GM21381 (cell line): ENCODE data around the gene VPS4A.
A peak's percentile ranks its signal among the peaks of the same experiment; 100 is the strongest.
"Not testable (repeated sequence)": the region's sequence is repeated elsewhere in the genome, so short reads cannot be mapped to it uniquely, and the experiment has no call there.

Source experiments
- ATAC-seq: cut with Tn5 transposase; IDR thresholded peaks from one replicate; pipeline ENCODE4 v1.9.1; 2021; ENCODE audit warnings: mild to moderate bottlenecking, moderate library complexity; ENCODE audit not compliant: unreplicated experiment

The VPS4A gene

GRCh38 chr16:69310653-69311532 is at the start of gene VPS4A:
Gene VPS4A (plus strand): TSS chr16:69311350. CDS start chr16:69311512, 162 bp downstream.
- peak; percentile 96 for ATAC-seq

- no peak for ATAC-seq
Measured at GRCh38 chr16:69266334-69267063, 44.7 kb upstream of the VPS4A start.

GRCh38 chr16:69267633-69268032 is 43.5 kb upstream of the VPS4A start:
- ATAC-seq: no peak

DNA sequence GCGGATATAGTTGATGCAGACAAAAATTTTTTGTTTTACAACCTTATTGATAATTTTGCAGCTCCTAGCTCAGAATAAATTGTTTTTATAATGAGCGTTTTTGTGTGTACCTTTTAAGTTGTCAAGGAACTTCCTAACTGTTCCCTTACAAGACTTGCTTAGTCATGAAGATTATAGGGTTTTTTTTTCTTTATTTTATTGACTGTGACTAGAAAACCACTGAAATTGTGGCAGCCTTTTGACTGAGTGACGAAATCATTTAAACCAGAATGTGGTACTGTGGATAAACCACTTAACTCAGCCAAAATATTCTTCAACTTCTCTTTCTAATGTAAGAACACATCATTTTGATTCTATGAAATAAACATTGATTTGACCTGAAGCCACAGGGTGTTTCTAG is 40.8 kb upstream of the VPS4A start:
- ATAC-seq: no peak

DNA sequence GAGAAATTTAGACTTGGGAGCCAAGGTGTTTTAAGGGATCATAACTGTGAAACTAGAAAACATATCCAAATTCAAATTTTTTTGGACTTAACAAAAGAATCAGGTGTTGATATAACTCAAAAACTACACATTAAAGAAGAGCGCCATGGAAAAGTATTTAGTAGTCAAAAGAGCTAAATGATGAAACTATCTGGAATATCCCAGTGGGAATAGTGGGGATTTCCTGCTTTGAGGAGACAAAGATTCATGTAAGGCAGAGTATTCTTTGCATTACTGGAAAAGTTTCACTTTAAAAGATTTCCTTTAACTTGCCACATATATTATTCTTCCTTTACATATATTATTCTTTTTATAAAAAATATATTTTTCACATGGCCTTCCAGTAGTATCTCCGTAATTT is 40.3 kb upstream of the VPS4A start:
- ATAC-seq: no peak

- no peak for ATAC-seq
Measured at GRCh38 chr16:69273009-69273408, 38.1 kb upstream of the VPS4A start.

DNA sequence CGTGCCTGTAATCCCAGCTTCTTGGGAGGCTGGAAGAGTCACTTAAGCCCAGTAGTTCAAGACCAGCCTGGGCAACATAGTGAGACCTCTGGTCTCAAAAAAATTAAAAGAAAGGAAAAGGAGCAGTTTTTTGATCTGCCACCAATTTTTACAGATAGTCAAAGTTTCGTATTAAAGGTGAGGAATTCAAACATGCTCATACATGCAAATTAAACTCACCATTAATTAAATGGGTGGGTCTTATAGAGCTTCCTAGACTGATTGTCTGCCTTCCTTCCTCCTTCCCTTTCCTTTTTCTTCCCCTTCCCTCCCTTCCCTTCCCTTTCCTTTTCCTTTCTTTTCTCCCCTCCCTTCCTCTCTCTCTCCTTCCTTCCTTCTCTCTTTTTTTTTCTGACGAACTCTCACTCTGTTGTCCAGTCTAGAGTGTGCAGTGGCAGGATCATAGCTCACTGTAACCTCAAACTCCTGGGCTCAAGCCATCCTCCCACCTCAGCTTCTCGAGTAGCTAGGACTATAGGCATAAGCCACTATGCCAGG is 36.4 kb upstream of the VPS4A start:
- no peak for ATAC-seq

DNA sequence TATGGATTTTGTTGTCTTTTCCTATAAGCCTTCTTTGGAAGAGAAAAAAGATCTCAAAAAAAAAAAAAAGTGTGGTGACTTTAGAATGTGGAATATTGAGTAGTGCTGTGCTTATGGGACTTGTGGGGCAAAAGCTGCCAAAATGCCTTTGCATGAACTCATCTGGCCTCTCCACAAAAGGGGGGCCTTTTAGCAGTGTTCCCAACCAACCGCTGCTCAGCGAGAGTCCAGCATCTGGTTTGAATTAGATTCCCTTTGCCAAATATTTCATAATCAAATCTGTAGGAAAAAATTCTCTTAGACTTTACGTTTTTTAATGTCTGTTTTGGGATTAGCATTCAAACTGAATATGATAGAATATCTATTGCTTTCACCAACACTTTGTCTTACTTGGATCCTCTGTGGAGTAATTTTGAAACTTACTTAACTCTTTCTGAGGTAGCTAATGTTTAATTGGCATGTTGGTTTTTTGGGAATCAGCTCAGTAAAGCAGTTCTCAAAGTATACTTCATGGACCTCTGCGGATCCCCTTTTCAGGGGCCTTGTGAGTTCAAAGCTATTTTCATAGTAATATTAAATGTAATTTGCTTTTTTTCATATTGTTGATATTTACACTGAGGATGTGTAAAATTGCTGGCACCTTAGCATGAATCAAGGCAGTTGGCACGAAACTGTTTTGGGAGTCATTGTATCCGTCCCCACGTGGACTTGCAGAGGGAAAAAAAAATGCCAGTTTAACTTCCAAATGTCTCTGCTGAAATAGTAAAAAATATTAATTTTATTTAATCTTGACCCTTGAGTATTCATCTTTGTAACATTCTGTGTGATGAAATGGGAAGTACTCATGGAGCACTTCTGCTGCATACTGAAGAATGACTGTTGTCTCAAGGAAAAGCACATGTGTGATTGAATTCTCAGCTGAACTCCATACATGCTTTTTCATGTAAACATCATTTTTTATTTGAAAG is 34.7 kb upstream of the VPS4A start:
- no peak for ATAC-seq

DNA sequence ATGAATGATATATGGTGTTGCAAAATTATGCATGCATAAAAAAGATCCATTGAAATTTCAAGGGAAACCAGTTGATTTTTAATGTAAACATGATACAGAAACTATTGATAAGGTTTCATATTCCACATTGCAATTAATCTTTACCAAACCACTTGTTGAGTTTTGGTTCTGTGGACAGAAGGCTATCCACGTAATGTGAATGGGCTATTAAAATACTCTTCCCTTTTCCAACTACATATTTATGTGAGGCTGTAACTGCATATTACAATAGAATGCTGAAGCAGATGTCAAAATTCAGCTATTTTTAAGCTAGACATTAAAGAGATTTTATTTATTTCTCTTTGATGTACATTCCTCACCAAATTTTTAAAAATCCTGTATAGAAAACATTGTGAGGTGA is 33.7 kb upstream of the VPS4A start:
- ATAC-seq: no peak

GRCh38 chr16:69283851-69284250 is 27.3 kb upstream of the VPS4A start:
- ATAC-seq: no peak

DNA sequence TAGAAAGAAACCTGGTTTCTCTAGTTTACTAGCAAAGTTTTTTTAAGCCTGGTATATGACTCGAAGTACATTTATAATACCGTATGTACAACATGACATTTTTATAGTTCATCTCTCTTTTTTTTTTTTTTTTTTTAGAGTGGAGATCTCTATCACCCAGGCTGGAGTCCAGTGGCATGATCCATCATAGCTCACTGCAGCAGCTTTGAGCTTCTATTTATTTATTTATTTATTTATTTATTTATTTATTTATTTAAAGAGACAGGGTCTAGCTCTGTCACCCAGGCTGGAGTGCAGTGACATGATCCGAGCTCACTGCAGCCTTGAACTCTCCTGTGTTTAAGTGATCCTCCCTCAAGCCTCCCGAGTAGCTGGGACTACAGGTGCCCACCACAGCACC is 25.9 kb upstream of the VPS4A start:
- ATAC-seq: no peak

- ATAC-seq: no peak
Measured at GRCh38 chr16:69286941-69287713, 24.0 kb upstream of the VPS4A start.

DNA sequence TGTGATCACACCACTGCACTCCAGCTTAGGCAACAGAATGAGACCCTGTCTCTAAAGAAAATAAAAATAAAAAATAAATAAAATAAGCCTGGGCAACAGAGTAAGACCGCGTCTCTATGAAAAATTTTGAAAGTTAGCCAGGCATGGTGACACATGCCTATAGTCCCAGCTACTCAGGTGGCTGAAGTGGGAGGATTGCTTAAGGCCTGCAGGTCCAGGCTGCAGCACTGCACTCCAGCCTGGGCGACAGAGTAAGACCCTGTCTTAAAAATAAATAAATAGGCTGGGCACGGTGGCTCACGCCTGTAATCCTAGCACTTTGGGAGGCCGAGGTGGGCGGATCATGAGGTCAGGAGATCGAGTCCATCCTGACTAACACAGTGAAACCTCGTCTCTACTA is 19.5 kb upstream of the VPS4A start:
- ATAC-seq: not testable (repeated sequence)

DNA sequence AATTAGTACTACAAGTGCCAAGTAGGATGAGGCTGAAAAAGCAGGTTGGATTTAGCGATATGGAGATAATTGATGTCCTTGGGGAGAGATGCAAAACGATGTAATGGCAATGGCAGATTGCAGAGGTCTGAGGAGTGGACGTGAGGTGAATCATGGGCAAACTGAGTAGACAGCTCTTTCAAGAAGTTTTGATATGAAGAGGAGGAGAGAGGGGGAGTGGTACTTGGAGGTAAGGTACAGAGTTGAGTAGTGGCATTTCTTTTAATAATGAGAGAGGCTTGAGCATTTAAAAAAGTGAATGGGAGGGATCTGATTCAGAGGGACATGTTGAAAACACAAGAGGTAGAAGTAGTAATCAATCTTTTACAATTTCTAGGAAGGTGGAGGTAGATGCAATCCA is 17.7 kb upstream of the VPS4A start:
- ATAC-seq: no peak

- no peak for ATAC-seq
Measured at GRCh38 chr16:69294051-69294450, 17.1 kb upstream of the VPS4A start.

DNA sequence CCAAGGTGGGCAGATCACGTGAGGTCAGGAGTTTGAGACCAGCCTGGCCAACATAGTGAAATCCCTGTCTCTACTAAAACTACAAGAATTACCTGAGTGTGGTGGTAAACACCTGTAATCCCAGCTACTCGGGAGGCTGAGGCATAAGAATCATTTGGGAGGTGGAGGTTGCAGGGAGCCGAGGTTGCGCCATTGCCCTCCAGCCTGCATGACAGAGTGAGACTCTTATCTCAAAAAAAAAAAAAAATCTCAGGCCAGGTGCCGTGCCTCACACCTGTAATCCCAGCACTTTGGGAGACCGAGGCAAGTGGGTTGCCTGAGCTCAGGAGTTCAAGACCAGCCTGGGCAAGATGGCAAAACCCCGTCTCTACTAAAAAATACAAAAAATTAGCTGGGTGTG is 14.4 kb upstream of the VPS4A start:
- ATAC-seq: not testable (repeated sequence)

GRCh38 chr16:69298261-69298660 is 12.9 kb upstream of the VPS4A start:
- ATAC-seq: no peak

DNA sequence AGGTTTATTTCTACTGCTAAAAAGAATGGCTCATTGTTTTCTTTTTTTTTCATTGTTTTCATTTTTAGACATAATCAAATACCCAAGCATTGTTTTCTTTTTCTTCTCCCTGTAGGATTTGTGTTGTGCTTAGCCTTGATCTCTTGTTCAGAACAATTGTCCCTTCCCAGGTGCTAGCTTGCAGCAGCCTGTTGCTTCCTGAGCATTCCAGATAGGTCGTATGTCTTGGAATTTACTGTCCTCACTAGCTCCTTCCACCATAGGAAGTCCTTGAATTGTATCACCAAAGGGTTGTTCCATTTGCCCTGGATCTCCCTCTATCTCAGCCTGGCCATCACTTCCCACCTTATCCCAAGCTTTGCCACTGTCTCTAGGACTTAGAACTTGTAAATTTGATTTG is 10.0 kb upstream of the VPS4A start:
- ATAC-seq: no peak

DNA sequence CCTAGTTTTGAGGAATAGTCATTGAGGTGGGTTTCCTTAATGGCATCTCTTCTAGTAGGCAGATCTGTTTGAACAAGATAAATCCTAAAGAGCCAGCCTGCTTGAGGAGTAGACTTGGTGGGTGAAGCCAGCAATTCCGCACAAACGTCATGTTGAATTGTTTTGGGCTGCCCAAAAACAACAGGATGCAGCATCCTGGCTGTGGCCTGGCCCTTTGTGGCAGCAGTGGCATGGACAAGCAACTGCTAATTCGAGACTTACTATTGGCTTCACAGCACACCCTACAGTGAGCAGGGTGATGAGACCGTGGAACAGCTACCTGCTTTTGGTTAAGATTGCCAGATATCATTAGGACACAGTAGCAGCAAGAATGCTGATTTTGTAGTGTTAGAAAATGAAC is 9.3 kb upstream of the VPS4A start:
- no peak for ATAC-seq

GRCh38 chr16:69302301-69302700 is 8.8 kb upstream of the VPS4A start:
- no peak for ATAC-seq
